Vagina (tissue), 2 donors: ENCODE results near the gene TJP1. TPM values are rescaled to one million over a fixed set of nuclear protein-coding genes. Genes with fewer than 3 reads are reported as not detected.
A peak's percentile ranks its signal among the peaks of the same experiment; 100 is the strongest.

Source experiments
- DNase-seq, 2 donors: peaks; one replicate each; pipeline ENCODE4 v3.0.0-alpha.2; 2017; ENCODE audit errors: extremely low spot score in 2 of 2
- H3K27ac ChIP-seq: fragments of 200-600 bp; sonication (generic); one replicate; pipeline ENCODE4 v1.5.1; 2019
- H3K27me3 ChIP-seq: fragments of 200-600 bp; sonication (generic); one replicate; pipeline ENCODE4 v1.5.1; 2019
- H3K36me3 ChIP-seq, 2 donors: fragments of 200-600 bp; sonication (generic); one replicate each; pipeline ENCODE4 v1.5.1; 2017 to 2019
- H3K4me1 ChIP-seq: fragments of 200-600 bp; sonication (generic); one replicate; pipeline ENCODE4 v1.5.1; 2019
- H3K4me3 ChIP-seq, 2 donors: fragments of 200-600 bp; sonication (generic); 1 replicate in 1 of 2; 2 replicates in 1 of 2; pipeline ENCODE4 v1.5.1; 2016 to 2019
- H3K9me3 ChIP-seq: fragments of 200-600 bp; sonication (generic); one replicate; pipeline ENCODE4 v1.5.1; 2019
- CTCF ChIP-seq, 3 experiments: fragments of 450-650 bp in 2 of 3; fragments of 200-600 bp in 1 of 3; sonication (generic) in 1 of 3; IDR thresholded peaks; one replicate each; pipeline ENCODE4 v1.5.1; 2017 to 2019; ENCODE audit warnings: antibody characterized with exemption in 3 of 3, mild to moderate bottlenecking in 2 of 3, moderate library complexity in 2 of 3
- POLR2A ChIP-seq, 2 donors: fragments of 450-650 bp; IDR thresholded peaks; one replicate each; pipeline ENCODE4 v1.6.1; 2017; ENCODE audit warnings: antibody characterized with exemption in 2 of 2, mild to moderate bottlenecking in 2 of 2, moderate library complexity in 2 of 2
- POLR2AphosphoS5 ChIP-seq, 2 donors: sonication (generic); formaldehyde crosslinking; IDR thresholded peaks; one replicate each; pipeline ENCODE4 v1.9.0; 2017; ENCODE audit warnings: antibody characterized with exemption in 2 of 2, mild to moderate bottlenecking in 2 of 2, low read depth in 1 of 2; ENCODE audit not compliant: insufficient read depth in 1 of 2
- intact Hi-C: fragments of 100-400 bp; cut with DNase I; formaldehyde crosslinking; loops from one replicate; pipeline ENCODE4 v1.15.1; 2023
- total RNA-seq: library from RNA; depleted of rRNA; stranded (reverse); fragments of >200 nt; gene quantifications from one replicate; pipeline ENCODE4 v1.2.3, GENCODE V29; 2016

Gene TJP1
- total RNA-seq, 1 donor from 2014 or later = 110 TPM

GRCh38 chr15:29695489-29696167, 126.6 kb downstream of the TJP1 start:
- H3K27ac ChIP-seq = no peak overlapping the region
- intact Hi-C loops = no loop called here
- H3K9me3 ChIP-seq = no peaks in the 10 kb centered on the region
- no peak overlapping the region for H3K4me3 ChIP-seq
- no peaks in the 10 kb centered on the region for H3K4me1 ChIP-seq
- DNase-seq = no peak
- no peaks in the 10 kb centered on the region for H3K27me3 ChIP-seq
- H3K36me3 ChIP-seq = peaks cover 0 to 13% of the 10 kb centered on the region in 2 donors
- TF ChIP-seq POLR2AphosphoS5 (IDR thresholded peaks at IDR 0.05; ENCODE audit: insufficient read depth in 1 of 2, low read depth in 1 of 2) (no peak), CTCF (IDR thresholded peaks at IDR 0.05) (no peak), POLR2A (IDR thresholded peaks at IDR 0.05) (no peak)

GRCh38 chr15:29693225-29693624, 129.0 kb downstream of the TJP1 start:
- no peak overlapping the region for H3K4me3 ChIP-seq
- no peaks in the 10 kb centered on the region for H3K27me3 ChIP-seq
- intact Hi-C loops = no loop called here
- no peaks in the 10 kb centered on the region for H3K9me3 ChIP-seq
- no peak overlapping the region for H3K27ac ChIP-seq
- TF ChIP-seq CTCF (IDR thresholded peaks at IDR 0.05) (no peak), POLR2AphosphoS5 (IDR thresholded peaks at IDR 0.05; ENCODE audit: insufficient read depth in 1 of 2, low read depth in 1 of 2) (no peak), POLR2A (IDR thresholded peaks at IDR 0.05) (no peak)
- no peak for DNase-seq
- H3K36me3 ChIP-seq = no peaks in the 10 kb centered on the region
- H3K4me1 ChIP-seq = no peaks in the 10 kb centered on the region

GRCh38 chr15:29692527-29692926, 129.7 kb downstream of the TJP1 start:
- DNase-seq = no peak
- no peak for TF ChIP-seq CTCF (IDR thresholded peaks at IDR 0.05)
- TF ChIP-seq POLR2AphosphoS5 (IDR thresholded peaks at IDR 0.05; ENCODE audit: insufficient read depth in 1 of 2, low read depth in 1 of 2) = no peak
- TF ChIP-seq POLR2A (IDR thresholded peaks at IDR 0.05) = no peak
- no peaks in the 10 kb centered on the region for H3K27me3 ChIP-seq
- H3K4me3 ChIP-seq = no peak overlapping the region
- H3K27ac ChIP-seq = no peak overlapping the region
- no peaks in the 10 kb centered on the region for H3K9me3 ChIP-seq
- H3K4me1 ChIP-seq = no peaks in the 10 kb centered on the region
- no peaks in the 10 kb centered on the region for H3K36me3 ChIP-seq
- intact Hi-C loops = no loop called here

GRCh38 chr15:29690765-29691475, 131.3 kb downstream of the TJP1 start:
- no peaks in the 10 kb centered on the region for H3K4me1 ChIP-seq
- no peaks in the 10 kb centered on the region for H3K36me3 ChIP-seq
- peak in 1 of 2 donors; percentile 71 for DNase-seq
- no peak overlapping the region for H3K4me3 ChIP-seq
- TF ChIP-seq CTCF (IDR thresholded peaks at IDR 0.05) (no peak), POLR2A (IDR thresholded peaks at IDR 0.05) (no peak), POLR2AphosphoS5 (IDR thresholded peaks at IDR 0.05; ENCODE audit: insufficient read depth in 1 of 2, low read depth in 1 of 2) (no peak)
- no peak overlapping the region for H3K27ac ChIP-seq
- no peaks in the 10 kb centered on the region for H3K27me3 ChIP-seq
- intact Hi-C loops = no loop called here
- H3K9me3 ChIP-seq = no peaks in the 10 kb centered on the region
